ENCODE data around the gene ZNF771.

DNA sequence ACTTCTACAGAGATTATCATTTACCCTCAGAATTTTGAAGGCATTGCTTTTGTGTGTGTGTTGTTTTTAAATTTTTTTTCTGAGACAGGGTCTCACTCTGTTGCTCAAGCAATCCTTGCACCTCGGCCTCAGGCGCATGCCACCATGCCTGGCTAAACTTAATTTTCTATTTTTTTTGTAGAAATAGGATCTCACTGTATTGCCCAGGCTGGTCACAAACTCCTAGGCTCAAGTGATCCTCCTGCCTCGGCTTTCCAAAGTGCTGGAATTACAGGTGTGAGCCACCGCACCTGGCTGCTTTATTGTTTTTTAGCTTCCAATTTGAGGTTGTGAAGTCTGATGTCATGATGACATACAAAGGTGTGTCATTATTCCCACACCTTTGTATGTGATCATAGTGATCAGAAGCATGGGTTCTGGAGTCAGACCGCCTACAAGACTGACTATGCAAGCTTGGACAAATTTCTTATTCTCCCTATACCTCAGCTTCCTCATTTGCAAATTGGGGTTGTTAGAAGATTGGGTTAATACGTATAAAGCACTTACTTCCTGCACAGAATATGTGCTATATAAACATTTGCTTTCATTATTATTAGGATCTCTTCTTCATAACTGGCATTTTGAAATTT is 32.4 kb downstream of the ZNF771 start:
- TF ChIP-seq PHF8 (IDR thresholded peaks at IDR 0.05; ENCODE audit: borderline replicate concordance, low read depth) (no peak), SMC3 (IDR thresholded peaks at IDR 0.05) (no peak), POLR2A (IDR thresholded peaks at IDR 0.05; ENCODE audit: low read length) (no peak)
- TF ChIP-seq, protein P1, sequence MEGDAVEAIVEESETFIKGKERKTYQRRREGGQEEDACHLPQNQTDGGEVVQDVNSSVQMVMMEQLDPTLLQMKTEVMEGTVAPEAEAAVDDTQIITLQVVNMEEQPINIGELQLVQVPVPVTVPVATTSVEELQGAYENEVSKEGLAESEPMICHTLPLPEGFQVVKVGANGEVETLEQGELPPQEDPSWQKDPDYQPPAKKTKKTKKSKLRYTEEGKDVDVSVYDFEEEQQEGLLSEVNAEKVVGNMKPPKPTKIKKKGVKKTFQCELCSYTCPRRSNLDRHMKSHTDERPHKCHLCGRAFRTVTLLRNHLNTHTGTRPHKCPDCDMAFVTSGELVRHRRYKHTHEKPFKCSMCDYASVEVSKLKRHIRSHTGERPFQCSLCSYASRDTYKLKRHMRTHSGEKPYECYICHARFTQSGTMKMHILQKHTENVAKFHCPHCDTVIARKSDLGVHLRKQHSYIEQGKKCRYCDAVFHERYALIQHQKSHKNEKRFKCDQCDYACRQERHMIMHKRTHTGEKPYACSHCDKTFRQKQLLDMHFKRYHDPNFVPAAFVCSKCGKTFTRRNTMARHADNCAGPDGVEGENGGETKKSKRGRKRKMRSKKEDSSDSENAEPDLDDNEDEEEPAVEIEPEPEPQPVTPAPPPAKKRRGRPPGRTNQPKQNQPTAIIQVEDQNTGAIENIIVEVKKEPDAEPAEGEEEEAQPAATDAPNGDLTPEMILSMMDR (IDR thresholded peaks at IDR 0.05), result no peak
